Mucosa of descending colon (tissue), 3 donors: ENCODE data around the gene MCC. TPM values are rescaled to one million over a fixed set of nuclear protein-coding genes. Genes with fewer than 3 reads are reported as not detected.

ENCODE experiments used
- ATAC-seq: fragments of 200-7000 bp; cut with Tn5 transposase; one replicate; pipeline ENCODE4 v1.9.1; 2020; ENCODE audit warnings: mild to moderate bottlenecking, moderate library complexity
- DNase-seq, 3 donors: peaks; one replicate each; pipeline ENCODE4 v3.0.0-alpha.2; 2020
- H3K36me3 ChIP-seq: fragments of 200-600 bp; one replicate; pipeline ENCODE4 v1.8.0; 2021; ENCODE audit warnings: low read depth, mild to moderate bottlenecking
- H3K4me1 ChIP-seq: fragments of 200-600 bp; one replicate; pipeline ENCODE4 v1.8.0; 2021; ENCODE audit warnings: low read depth, mild to moderate bottlenecking
- H3K4me3 ChIP-seq: fragments of 200-600 bp; one replicate; pipeline ENCODE4 v1.8.0; 2021; ENCODE audit warnings: mild to moderate bottlenecking
- H3K9me3 ChIP-seq: fragments of 200-600 bp; one replicate; pipeline ENCODE4 v1.8.0; 2021; ENCODE audit warnings: mild to moderate bottlenecking
- intact Hi-C, 2 donors: fragments of 100-400 bp; cut with DNase I in 1 of 2; cut with micrococcal nuclease in 1 of 2; formaldehyde crosslinking; loops; one replicate each; pipeline versions ENCODE4 v1.11.0 to v1.11.1; 2022; cut with DNase I, micrococcal nuclease
- total RNA-seq, 3 donors: library from RNA; stranded (reverse); fragmentation: NEBNext Ultra II Directional in 2 of 3; extraction: Animal tissue kit (Norgen Biotek cat#: 25700) in 2 of 3; gene quantifications; one replicate each; pipeline versions ENCODE4 v1.2.1 to v1.2.4, GENCODE V29; 2021 to 2023
- TF ChIP-seq, protein P1 (sequence below): fragments of 200-600 bp; IDR thresholded peaks from one replicate; pipeline ENCODE4 v1.8.0; 2022; ENCODE audit warnings: antibody characterized with exemption, mild to moderate bottlenecking
- donor health status: DM: no; HTN: no; CAD: no; lungs with moderate emphysema.
- donor health status: DM: no; HTN: no; CAD: no.
- donor health status: DM: no; HTN: yes; CAD: no.

The MCC gene
- total RNA-seq, 3 donors from 2014 or later: 1.5 to 7.4 (median 4.4) TPM

DNA sequence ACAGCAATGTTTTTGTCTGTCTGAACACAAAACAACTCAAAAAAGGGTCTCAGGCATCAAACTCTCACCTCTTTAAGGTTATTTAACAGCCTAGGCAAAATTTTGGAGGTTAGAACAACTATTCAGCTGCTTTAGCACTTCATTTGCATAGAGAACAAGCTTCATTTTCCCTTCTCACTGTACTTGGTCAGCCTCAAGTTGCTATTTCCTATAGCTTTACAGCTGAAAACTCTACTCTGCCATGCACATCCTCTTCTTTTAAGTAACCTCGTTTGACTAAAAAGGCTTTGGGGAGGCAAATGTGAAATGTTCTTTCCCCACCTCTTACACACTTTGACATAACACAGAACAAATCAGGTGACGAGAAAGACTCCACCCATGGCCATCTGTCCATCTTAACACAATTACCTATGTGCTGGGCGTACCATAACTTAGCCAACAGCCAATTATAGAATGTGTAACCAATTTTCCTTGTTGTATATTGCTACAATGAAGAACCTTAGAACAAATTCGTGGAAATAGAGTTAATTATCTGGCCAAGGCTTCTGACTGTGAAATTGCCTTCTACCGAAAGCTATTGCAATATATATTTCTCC lies 315.9 kb downstream of the MCC start:
- no peak for ATAC-seq
- no peak overlapping the region for H3K4me3 ChIP-seq
- TF ChIP-seq, protein P1, sequence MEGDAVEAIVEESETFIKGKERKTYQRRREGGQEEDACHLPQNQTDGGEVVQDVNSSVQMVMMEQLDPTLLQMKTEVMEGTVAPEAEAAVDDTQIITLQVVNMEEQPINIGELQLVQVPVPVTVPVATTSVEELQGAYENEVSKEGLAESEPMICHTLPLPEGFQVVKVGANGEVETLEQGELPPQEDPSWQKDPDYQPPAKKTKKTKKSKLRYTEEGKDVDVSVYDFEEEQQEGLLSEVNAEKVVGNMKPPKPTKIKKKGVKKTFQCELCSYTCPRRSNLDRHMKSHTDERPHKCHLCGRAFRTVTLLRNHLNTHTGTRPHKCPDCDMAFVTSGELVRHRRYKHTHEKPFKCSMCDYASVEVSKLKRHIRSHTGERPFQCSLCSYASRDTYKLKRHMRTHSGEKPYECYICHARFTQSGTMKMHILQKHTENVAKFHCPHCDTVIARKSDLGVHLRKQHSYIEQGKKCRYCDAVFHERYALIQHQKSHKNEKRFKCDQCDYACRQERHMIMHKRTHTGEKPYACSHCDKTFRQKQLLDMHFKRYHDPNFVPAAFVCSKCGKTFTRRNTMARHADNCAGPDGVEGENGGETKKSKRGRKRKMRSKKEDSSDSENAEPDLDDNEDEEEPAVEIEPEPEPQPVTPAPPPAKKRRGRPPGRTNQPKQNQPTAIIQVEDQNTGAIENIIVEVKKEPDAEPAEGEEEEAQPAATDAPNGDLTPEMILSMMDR: no peak
- H3K9me3 ChIP-seq: no peaks in the 10 kb centered on the region
- intact Hi-C loops: no loop called here
- H3K36me3 ChIP-seq: no peaks in the 10 kb centered on the region
- no peaks in the 10 kb centered on the region for H3K4me1 ChIP-seq
- DNase-seq: no peak

DNA sequence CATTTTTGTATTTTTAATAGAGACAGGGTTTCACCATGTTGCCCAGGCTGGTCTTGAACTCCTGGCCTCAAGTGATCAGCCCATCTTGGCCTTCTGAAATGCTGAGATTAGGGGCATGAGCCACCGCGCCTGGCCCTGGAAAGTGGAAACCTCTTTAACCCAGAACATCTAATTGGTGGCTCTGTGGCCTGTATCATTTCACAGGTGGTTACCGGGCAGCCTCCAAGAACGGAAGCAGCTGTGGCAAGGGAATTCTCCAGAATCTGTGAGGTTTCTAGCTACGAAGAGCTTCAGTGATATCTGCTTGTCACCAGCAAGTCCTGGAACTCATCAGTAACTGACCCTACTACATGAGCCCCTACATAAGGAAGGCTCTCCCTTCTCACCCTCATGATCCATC lies 316.7 kb downstream of the MCC start:
- DNase-seq (no peak), ATAC-seq (no peak)
- H3K9me3 ChIP-seq: no peaks in the 10 kb centered on the region
- no peaks in the 10 kb centered on the region for H3K36me3 ChIP-seq
- intact Hi-C loops: no loop called here
- TF ChIP-seq, protein P1: no peak
- no peaks in the 10 kb centered on the region for H3K4me1 ChIP-seq
- H3K4me3 ChIP-seq: no peak overlapping the region

DNA sequence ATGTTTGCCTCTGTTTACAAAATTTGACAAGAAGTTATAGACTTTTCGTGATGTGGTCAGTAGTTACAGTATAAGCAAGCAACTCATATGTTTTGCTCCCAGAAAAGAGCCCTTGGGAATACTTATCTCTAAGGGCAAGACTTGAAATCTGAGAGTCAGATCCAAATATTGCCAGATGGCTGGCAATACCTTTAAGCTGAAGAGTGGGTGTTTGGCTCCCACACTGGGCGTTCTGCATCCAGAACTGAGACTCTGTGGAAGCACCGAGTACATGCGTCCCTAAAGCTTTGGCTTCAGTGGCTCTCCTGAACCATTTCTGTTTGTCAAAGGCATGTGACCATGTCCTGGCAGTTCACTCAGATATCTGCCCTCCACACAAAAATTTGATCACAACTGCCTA lies 317.5 kb downstream of the MCC start:
- TF ChIP-seq, protein P1: no peak
- H3K36me3 ChIP-seq: no peaks in the 10 kb centered on the region
- DNase-seq: no peak
- no peaks in the 10 kb centered on the region for H3K9me3 ChIP-seq
- no peak overlapping the region for H3K4me3 ChIP-seq
- ATAC-seq: no peak
- no peaks in the 10 kb centered on the region for H3K4me1 ChIP-seq
- intact Hi-C loops: no loop called here

DNA sequence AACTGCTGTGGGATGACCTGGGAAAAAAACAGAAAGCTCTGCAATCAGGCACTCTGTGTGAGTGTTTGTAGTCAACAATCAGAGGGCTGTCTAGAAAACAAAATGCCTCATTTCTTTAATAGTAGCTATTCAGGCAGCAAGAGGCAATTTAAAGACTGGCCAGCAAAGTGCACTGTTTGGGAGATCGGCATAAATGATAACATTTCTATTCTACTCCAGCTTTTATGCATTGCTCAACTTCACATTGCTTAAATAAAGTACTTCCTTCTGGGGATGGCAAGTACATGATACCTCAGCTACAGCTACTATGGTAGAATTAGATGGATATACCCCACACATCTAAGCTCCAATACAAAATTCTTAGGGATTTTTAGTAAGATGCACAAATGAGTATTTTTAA lies 318.5 kb downstream of the MCC start:
- no peaks in the 10 kb centered on the region for H3K36me3 ChIP-seq
- TF ChIP-seq, protein P1: no peak
- H3K9me3 ChIP-seq: no peaks in the 10 kb centered on the region
- no peak for ATAC-seq
- no peaks in the 10 kb centered on the region for H3K4me1 ChIP-seq
- DNase-seq: no peak
- no peak overlapping the region for H3K4me3 ChIP-seq
- intact Hi-C loops: no loop called here

DNA sequence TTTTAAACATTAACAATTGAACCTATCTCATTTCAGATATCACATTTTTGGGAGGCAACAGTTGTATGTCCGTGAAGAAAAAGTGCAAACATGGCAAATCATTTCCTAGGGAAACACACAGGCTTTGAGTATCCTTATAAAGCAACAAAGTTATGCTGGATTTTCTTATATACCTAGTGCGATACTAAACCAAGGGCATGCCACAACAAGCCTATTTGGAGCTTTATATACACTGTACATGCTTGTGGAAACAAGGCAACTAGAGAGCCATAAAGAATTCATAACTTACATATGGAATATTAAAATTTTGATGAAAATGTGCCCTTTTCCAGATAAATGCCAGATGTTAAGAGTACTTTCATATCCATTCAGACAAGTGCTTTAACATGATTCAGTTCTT lies 320.3 kb downstream of the MCC start:
- H3K9me3 ChIP-seq: no peaks in the 10 kb centered on the region
- DNase-seq (no peak), ATAC-seq (no peak)
- H3K4me3 ChIP-seq: no peak overlapping the region
- H3K4me1 ChIP-seq: no peaks in the 10 kb centered on the region
- intact Hi-C loops: no loop called here
- H3K36me3 ChIP-seq: no peaks in the 10 kb centered on the region
- TF ChIP-seq, protein P1: no peak

DNA sequence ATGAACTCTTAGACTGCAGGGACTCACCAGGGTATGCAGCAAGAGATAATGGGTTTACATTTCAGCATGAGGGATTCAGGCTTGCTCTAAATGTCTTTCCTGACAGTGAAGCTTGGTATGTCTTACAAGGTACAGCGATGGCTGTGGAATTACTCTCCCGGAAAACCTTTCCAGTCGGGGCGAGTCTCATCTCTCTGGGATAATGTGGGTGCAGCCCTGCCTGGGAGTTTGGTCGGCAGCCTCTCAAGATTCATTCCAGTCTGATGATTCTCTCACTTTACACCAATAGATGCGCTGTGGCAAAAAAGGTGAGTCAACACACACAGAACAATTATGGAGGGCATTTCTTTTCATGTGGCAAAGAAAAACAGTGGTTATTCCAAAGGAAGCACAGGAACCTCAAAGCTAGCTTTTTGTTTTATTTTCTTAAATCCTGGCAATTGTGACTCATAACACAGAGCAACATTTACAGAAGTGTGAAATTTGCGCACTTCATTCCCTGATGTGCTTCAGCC lies 321.3 kb downstream of the MCC start:
- Histone ChIP-seq H3K9me3 (no peaks in the 10 kb centered on the region), H3K36me3 (no peaks in the 10 kb centered on the region), H3K4me3 (no peak overlapping the region), H3K4me1 (no peaks in the 10 kb centered on the region)
- intact Hi-C loops: no loop called here
- DNase-seq (no peak), ATAC-seq (no peak)
- TF ChIP-seq, protein P1: no peak
